Measurements from ENCODE around the gene ZNF106. TPM values are rescaled to one million over a fixed set of nuclear protein-coding genes. Genes with fewer than 3 reads are reported as not detected.

The ZNF106 gene
- total and polyA plus RNA-seq, 4 donors = 7.5 to 25.4 (median 20.5) TPM

- Histone ChIP-seq H3K27me3 (ENCODE audit: control insufficient read depth in 4 of 4, insufficient read depth in 4 of 4, low read length in 3 of 4) (no peaks in the 10 kb centered on the region), H3K9me3 (ENCODE audit: control insufficient read depth in 4 of 4, low read length in 3 of 4) (no peaks in the 10 kb centered on the region), H3K36me3 (ENCODE audit: control insufficient read depth in 4 of 4, insufficient read depth in 3 of 4, low read depth in 1 of 4, low read length in 3 of 4) (peaks cover 12 to 42% (median 36%) of the 10 kb centered on the region in 4 donors), H3K9ac (ENCODE audit: low read depth in 1 of 2, low read length in 2 of 2) (no peak overlapping the region), H3K4me1 (ENCODE audit: control insufficient read depth in 4 of 4, insufficient read depth in 4 of 4, low read length in 3 of 4) (peaks cover 0 to 9% (median 6%) of the 10 kb centered on the region in 4 donors), H3K27ac (ENCODE audit: low read depth in 1 of 2, low read length in 2 of 2) (no peak overlapping the region), H3K4me3 (ENCODE audit: low read depth in 1 of 3, low read length in 3 of 3) (no peak overlapping the region)
- TF ChIP-seq NR2F2 (IDR thresholded peaks at IDR 0.05) (no peak), FOXA1 (IDR thresholded peaks at IDR 0.05) (no peak), GABPA (IDR thresholded peaks at IDR 0.05 in 1 of 2, conservative IDR thresholded peaks at IDR 0.05 in 1 of 2) (no peak), FOXA2 (IDR thresholded peaks at IDR 0.05) (no peak), ZBTB33 (IDR thresholded peaks at IDR 0.05) (no peak), YY1 (IDR thresholded peaks at IDR 0.05) (no peak), REST (IDR thresholded peaks at IDR 0.05) (no peak), RAD21 (IDR thresholded peaks at IDR 0.05) (no peak), HNF4A (conservative IDR thresholded peaks at IDR 0.05) (no peak), SP1 (IDR thresholded peaks at IDR 0.05) (no peak), MAX (IDR thresholded peaks at IDR 0.05) (no peak), ATF3 (IDR thresholded peaks at IDR 0.05) (no peak), JUND (IDR thresholded peaks at IDR 0.05) (no peak), CTCF (IDR thresholded peaks at IDR 0.05; ENCODE audit: low read depth, low read length, missing input control) (no peak)
- WGBS = 80% methylated on average over 2 of the region's 2 CpGs
- no peak for DNase-seq (ENCODE audit: low spot score)
These were observed 77.0 kb downstream of the ZNF106 start for GRCh38 chr15:42413920-42414319.

- Histone ChIP-seq H3K4me3 (ENCODE audit: low read depth in 1 of 3, low read length in 3 of 3) (no peak overlapping the region), H3K27ac (ENCODE audit: low read depth in 1 of 2, low read length in 2 of 2) (no peak overlapping the region), H3K27me3 (ENCODE audit: control insufficient read depth in 4 of 4, insufficient read depth in 4 of 4, low read length in 3 of 4) (no peaks in the 10 kb centered on the region), H3K36me3 (ENCODE audit: control insufficient read depth in 4 of 4, insufficient read depth in 3 of 4, low read depth in 1 of 4, low read length in 3 of 4) (peaks cover 10 to 30% (median 26%) of the 10 kb centered on the region in 4 donors), H3K9ac (ENCODE audit: low read depth in 1 of 2, low read length in 2 of 2) (no peak overlapping the region), H3K4me1 (ENCODE audit: control insufficient read depth in 4 of 4, insufficient read depth in 4 of 4, low read length in 3 of 4) (peaks cover 0 to 12% (median 8%) of the 10 kb centered on the region in 4 donors), H3K9me3 (ENCODE audit: control insufficient read depth in 4 of 4, low read length in 3 of 4) (no peaks in the 10 kb centered on the region)
- TF ChIP-seq FOXA2 (IDR thresholded peaks at IDR 0.05) (no peak), NR2F2 (IDR thresholded peaks at IDR 0.05) (no peak), HNF4G (IDR thresholded peaks at IDR 0.05) (no peak), RXRA (IDR thresholded peaks at IDR 0.05) (no peak), SP1 (IDR thresholded peaks at IDR 0.05) (no peak), REST (IDR thresholded peaks at IDR 0.05) (no peak), ZBTB33 (IDR thresholded peaks at IDR 0.05) (no peak), YY1 (IDR thresholded peaks at IDR 0.05) (no peak), FOXA1 (IDR thresholded peaks at IDR 0.05) (no peak)
- DNase-seq (ENCODE audit: low spot score) = no peak
- WGBS = over 99% methylated on average over 7 of the region's 7 CpGs
These were observed 79.1 kb downstream of the ZNF106 start for GRCh38 chr15:42411884-42412283.

Measured in liver (tissue), 9 donors.